Astrocyte (in vitro differentiated cells and primary cell): ENCODE results near the gene LEO1.

Source experiments
- EZH2 ChIP-seq: IDR thresholded peaks from 2 replicates; pipeline ENCODE4 v1.6.1; 2012; ENCODE audit warnings: mild to moderate bottlenecking, low read length, inconsistent platforms; ENCODE audit not compliant: insufficient read depth
- TF ChIP-seq, protein P1 (sequence below): IDR thresholded peaks from 2 replicates; pipeline ENCODE4 v1.5.1; 2011; ENCODE audit warnings: low read depth, mild to moderate bottlenecking, inconsistent platforms, low read length, moderate library complexity; ENCODE audit not compliant: insufficient read depth

DNA sequence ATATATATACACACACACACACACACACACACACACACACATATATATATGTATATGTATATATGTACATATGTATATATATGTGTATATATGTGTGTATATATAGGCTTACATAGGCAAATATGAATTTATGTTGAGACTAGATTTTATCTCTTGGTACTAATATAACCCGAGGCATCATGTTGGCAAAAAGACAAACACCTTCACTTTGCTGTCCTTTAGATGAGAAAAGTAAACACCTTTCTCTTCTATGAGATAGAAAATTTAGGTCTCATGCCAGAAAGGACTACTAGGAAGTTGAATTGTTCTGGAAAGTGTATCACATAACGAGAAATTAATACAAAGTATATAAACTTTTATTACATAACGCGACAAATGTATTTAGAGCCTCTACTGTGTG lies 19.6 kb upstream of the LEO1 start:
- TF ChIP-seq, protein P1, sequence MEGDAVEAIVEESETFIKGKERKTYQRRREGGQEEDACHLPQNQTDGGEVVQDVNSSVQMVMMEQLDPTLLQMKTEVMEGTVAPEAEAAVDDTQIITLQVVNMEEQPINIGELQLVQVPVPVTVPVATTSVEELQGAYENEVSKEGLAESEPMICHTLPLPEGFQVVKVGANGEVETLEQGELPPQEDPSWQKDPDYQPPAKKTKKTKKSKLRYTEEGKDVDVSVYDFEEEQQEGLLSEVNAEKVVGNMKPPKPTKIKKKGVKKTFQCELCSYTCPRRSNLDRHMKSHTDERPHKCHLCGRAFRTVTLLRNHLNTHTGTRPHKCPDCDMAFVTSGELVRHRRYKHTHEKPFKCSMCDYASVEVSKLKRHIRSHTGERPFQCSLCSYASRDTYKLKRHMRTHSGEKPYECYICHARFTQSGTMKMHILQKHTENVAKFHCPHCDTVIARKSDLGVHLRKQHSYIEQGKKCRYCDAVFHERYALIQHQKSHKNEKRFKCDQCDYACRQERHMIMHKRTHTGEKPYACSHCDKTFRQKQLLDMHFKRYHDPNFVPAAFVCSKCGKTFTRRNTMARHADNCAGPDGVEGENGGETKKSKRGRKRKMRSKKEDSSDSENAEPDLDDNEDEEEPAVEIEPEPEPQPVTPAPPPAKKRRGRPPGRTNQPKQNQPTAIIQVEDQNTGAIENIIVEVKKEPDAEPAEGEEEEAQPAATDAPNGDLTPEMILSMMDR = no peak
- TF ChIP-seq EZH2 = no peak
